SK-N-SH (cell line): ENCODE measurements around the gene RIMS3.
"Not testable (repeated sequence)": the region's sequence is repeated elsewhere in the genome, so short reads cannot be mapped to it uniquely, and the experiment has no call there.

Experiments
- JUND ChIP-seq: IDR thresholded peaks from 2 replicates; pipeline ENCODE4 v1.4.0; 2012
- TAF1 ChIP-seq: IDR thresholded peaks from 2 replicates; pipeline ENCODE4 v1.6.1; 2012; ENCODE audit warnings: low read depth, mild to moderate bottlenecking, low read length, moderate library complexity, borderline replicate concordance
- TF ChIP-seq, protein P1 (sequence below): fragments of 200-600 bp; sonication (generic); IDR thresholded peaks from 2 replicates; pipeline ENCODE4 v1.6.1; 2017; ENCODE audit warnings: antibody characterized with exemption, mild to moderate bottlenecking, moderate library complexity

DNA sequence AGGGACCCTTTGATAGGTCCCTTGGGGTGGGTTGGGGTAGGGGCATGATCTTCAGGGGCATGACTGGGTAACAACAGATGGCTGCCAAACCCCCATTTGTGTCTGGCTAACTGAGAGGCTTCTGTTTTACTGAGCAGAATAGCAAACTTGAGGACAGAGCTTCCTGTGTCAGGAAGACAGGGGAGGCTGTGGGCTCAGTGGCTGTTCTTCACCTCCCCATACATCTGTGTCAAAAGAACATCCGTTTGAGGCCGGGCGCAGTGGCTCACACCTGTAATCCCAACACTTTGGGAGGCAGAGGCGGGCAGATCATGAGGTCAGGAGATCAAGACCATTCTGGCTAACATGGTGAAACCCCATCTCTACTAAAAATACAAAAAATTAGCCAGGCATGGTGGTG is 35.9 kb downstream of the RIMS3 start:
- TF ChIP-seq JUND, TAF1: not testable (repeated sequence)
- TF ChIP-seq, protein P1, sequence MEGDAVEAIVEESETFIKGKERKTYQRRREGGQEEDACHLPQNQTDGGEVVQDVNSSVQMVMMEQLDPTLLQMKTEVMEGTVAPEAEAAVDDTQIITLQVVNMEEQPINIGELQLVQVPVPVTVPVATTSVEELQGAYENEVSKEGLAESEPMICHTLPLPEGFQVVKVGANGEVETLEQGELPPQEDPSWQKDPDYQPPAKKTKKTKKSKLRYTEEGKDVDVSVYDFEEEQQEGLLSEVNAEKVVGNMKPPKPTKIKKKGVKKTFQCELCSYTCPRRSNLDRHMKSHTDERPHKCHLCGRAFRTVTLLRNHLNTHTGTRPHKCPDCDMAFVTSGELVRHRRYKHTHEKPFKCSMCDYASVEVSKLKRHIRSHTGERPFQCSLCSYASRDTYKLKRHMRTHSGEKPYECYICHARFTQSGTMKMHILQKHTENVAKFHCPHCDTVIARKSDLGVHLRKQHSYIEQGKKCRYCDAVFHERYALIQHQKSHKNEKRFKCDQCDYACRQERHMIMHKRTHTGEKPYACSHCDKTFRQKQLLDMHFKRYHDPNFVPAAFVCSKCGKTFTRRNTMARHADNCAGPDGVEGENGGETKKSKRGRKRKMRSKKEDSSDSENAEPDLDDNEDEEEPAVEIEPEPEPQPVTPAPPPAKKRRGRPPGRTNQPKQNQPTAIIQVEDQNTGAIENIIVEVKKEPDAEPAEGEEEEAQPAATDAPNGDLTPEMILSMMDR, result not testable (repeated sequence)
